Kidney (tissue), 14 donors: ENCODE results near the gene PPP1R10. TPM values are rescaled to one million over a fixed set of nuclear protein-coding genes. Genes with fewer than 3 reads are reported as not detected.

ENCODE experiments used
- DNase-seq, 5 donors: peaks; one replicate each; pipeline ENCODE4 v3.0.0-alpha.2; 2013 to 2020
- FAIRE-seq: peaks from 2 replicates; lab custom pipeline; 2012; peaks lifted over from hg19 to GRCh38; lab: Jason Lieb, UNC
- H3K27ac ChIP-seq, 2 donors: one replicate each; pipeline ENCODE4 v1.7.0; 2013; ENCODE audit warnings: low read depth in 2 of 2, low read length in 2 of 2, inconsistent platforms in 1 of 2
- H3K27me3 ChIP-seq: one replicate; pipeline ENCODE4 v1.7.1; 2013; ENCODE audit warnings: low read length, inconsistent platforms; ENCODE audit not compliant: control insufficient read depth, insufficient read depth
- H3K36me3 ChIP-seq, 3 donors: one replicate each; pipeline versions ENCODE4 v1.7.0 to v1.7.1; 2013; ENCODE audit warnings: low read length in 3 of 3, control low read depth in 1 of 3, inconsistent platforms in 1 of 3; ENCODE audit not compliant: insufficient read depth in 3 of 3, control insufficient read depth in 2 of 3
- H3K4me1 ChIP-seq, 3 donors: one replicate each; pipeline versions ENCODE4 v1.7.0 to v1.7.1; 2013; ENCODE audit warnings: low read length in 3 of 3, inconsistent platforms in 1 of 3, low read depth in 1 of 3; ENCODE audit not compliant: control insufficient read depth in 2 of 3, insufficient read depth in 2 of 3
- H3K4me3 ChIP-seq, 3 donors: one replicate each; pipeline versions ENCODE4 v1.7.0 to v1.8.1; 2013; ENCODE audit warnings: low read length in 3 of 3, control low read depth in 1 of 3, inconsistent platforms in 1 of 3
- H3K9ac ChIP-seq, 3 donors: one replicate each; pipeline versions ENCODE4 v1.7.0 to v1.7.1; 2013; ENCODE audit warnings: low read length in 3 of 3, control low read depth in 1 of 3, inconsistent platforms in 1 of 3
- H3K9me3 ChIP-seq, 3 donors: one replicate each; pipeline versions ENCODE4 v1.7.0 to v1.7.1; 2013; ENCODE audit warnings: low read length in 3 of 3, control low read depth in 1 of 3, inconsistent platforms in 1 of 3; ENCODE audit not compliant: control insufficient read depth in 2 of 3, insufficient read depth in 1 of 3
- CTCF ChIP-seq: IDR thresholded peaks from 3 replicates; pipeline ENCODE4 v1.5.1; 2012; ENCODE audit warnings: mild to moderate bottlenecking, moderate library complexity, borderline replicate concordance; ENCODE audit not compliant: insufficient read depth; ENCODE audit errors: extremely low read depth
- intact Hi-C: fragments of 100-400 bp; cut with DNase I; formaldehyde crosslinking; loops from one replicate; pipeline ENCODE4 v1.11.1; 2022
- polyA plus RNA-seq: library from polyadenylated mRNA; stranded (reverse); fragments of 350-450 nt; fragmentation: Illumina TruSeq; extraction: RNeasy Lipid Tissue Mini Kit (QIAGEN cat#74804); gene quantifications from one replicate; pipeline ENCODE4 v1.2.3, GENCODE V29; 2014; ENCODE audit warnings: low read depth, low replicate concordance; ENCODE audit not compliant: insufficient read depth
- total RNA-seq: library from RNA; stranded (reverse); fragmentation: NEBNext Ultra II Directional; extraction: Animal tissue kit (Norgen Biotek cat#: 25700); gene quantifications from one replicate; pipeline ENCODE4 v1.2.1, GENCODE V29; 2021
- donor health status: control.
- donor health status: control.
- donor health status: control.
- donor health status: control.
- donor health status: control.
- donor health status: DM: yes; HTN: yes; CAD: no.
- donor health status: Normal renal cell carcinoma (clear cell type).

The PPP1R10 gene
- total and polyA plus RNA-seq, 2 donors from 2014 or later: 19.7 to 65.0 TPM

GRCh38 chr6:30573113-30573512 is 43.9 kb downstream of the PPP1R10 start:
- DNase-seq: no peak
- intact Hi-C loops: no loop called here
- no peak for TF ChIP-seq CTCF
- no peak for FAIRE-seq
- Histone ChIP-seq H3K27me3 (no peaks in the 10 kb centered on the region), H3K27ac (no peak overlapping the region), H3K9ac (peak overlapping the region in 1 of 3 donors; percentile 24), H3K4me3 (peak overlapping the region in 1 of 3 donors; percentile 90), H3K9me3 (no peaks in the 10 kb centered on the region), H3K36me3 (peaks cover 4 to 16% (median 9%) of the 10 kb centered on the region in 3 donors), H3K4me1 (peaks cover 0 to 29% (median 24%) of the 10 kb centered on the region in 3 donors)

GRCh38 chr6:30572148-30572547 is 44.9 kb downstream of the PPP1R10 start:
- Histone ChIP-seq H3K9ac (peak overlapping the region; percentile 79 to 90 (median 86)), H3K36me3 (peaks cover 0 to 7% (median 2%) of the 10 kb centered on the region in 3 donors), H3K9me3 (no peaks in the 10 kb centered on the region), H3K27me3 (no peaks in the 10 kb centered on the region), H3K4me3 (peak overlapping the region; percentile 90 to 92 (median 90)), H3K27ac (peak overlapping the region in 1 of 2 donors; percentile 97), H3K4me1 (peaks cover 0 to 29% (median 24%) of the 10 kb centered on the region in 3 donors)
- intact Hi-C loops: no loop called here
- DNase-seq (no peak), FAIRE-seq (no peak)
- TF ChIP-seq CTCF: no peak

GRCh38 chr6:30571762-30572082 is 45.3 kb downstream of the PPP1R10 start:
- intact Hi-C loops: no loop called here
- H3K9ac ChIP-seq: peak overlapping the region; percentile 79 to 90 (median 86)
- no peak for TF ChIP-seq CTCF
- peaks cover 0 to 2% (median 2%) of the 10 kb centered on the region in 3 donors for H3K36me3 ChIP-seq
- H3K27ac ChIP-seq: peak overlapping the region; percentile 96 to 97
- peaks cover 0 to 29% (median 24%) of the 10 kb centered on the region in 3 donors for H3K4me1 ChIP-seq
- DNase-seq (no peak), FAIRE-seq (no peak)
- H3K9me3 ChIP-seq: no peaks in the 10 kb centered on the region
- H3K4me3 ChIP-seq: peak overlapping the region; percentile 90 to 92 (median 90)
- H3K27me3 ChIP-seq: no peaks in the 10 kb centered on the region
